Smooth muscle cell (in vitro differentiated cells): ENCODE results near the gene EIF2B1. TPM values are rescaled to one million over a fixed set of nuclear protein-coding genes. Genes with fewer than 3 reads are reported as not detected.
A peak's percentile ranks its signal among the peaks of the same experiment; 100 is the strongest.

Source experiments
- DNase-seq: peaks from one replicate; lab custom pipeline; 2025; ENCODE audit not compliant: unreplicated experiment; lab: John Stamatoyannopoulos, UW
- H2AFZ ChIP-seq: fragments of 200-600 bp; sonication (generic); 2 replicates; pipeline ENCODE4 v1.6.0; 2016; ENCODE audit warnings: antibody characterized with exemption, low read depth, mild to moderate bottlenecking
- H3F3A ChIP-seq: fragments of 200-600 bp; sonication (generic); 2 replicates; pipeline ENCODE4 v1.6.0; 2017; ENCODE audit warnings: antibody characterized with exemption, low read depth
- H3K27ac ChIP-seq: fragments of 200-600 bp; sonication (generic); 2 replicates; pipeline ENCODE4 v1.5.1; 2016; ENCODE audit warnings: low read depth, mild to moderate bottlenecking
- H3K27me3 ChIP-seq: fragments of 200-600 bp; sonication (generic); 2 replicates; pipeline ENCODE4 v1.6.1; 2016; ENCODE audit warnings: low read depth, mild to moderate bottlenecking
- H3K36me3 ChIP-seq: fragments of 200-600 bp; sonication (generic); 2 replicates; pipeline ENCODE4 v1.5.1; 2016; ENCODE audit warnings: low read depth
- H3K4me1 ChIP-seq: fragments of 200-600 bp; sonication (generic); 2 replicates; pipeline ENCODE4 v1.5.1; 2016; ENCODE audit warnings: low read depth
- H3K4me2 ChIP-seq: fragments of 200-600 bp; sonication (generic); 2 replicates; pipeline ENCODE4 v1.6.0; 2016; ENCODE audit warnings: mild to moderate bottlenecking
- H3K4me3 ChIP-seq: fragments of 200-600 bp; sonication (generic); 2 replicates; pipeline ENCODE4 v1.5.1; 2016; ENCODE audit warnings: mild to moderate bottlenecking
- H3K79me2 ChIP-seq: fragments of 200-600 bp; sonication (generic); 2 replicates; pipeline ENCODE4 v1.6.0; 2016; ENCODE audit warnings: low read depth, mild to moderate bottlenecking
- H3K9ac ChIP-seq: fragments of 200-600 bp; sonication (generic); 2 replicates; pipeline ENCODE4 v1.6.0; 2016; ENCODE audit warnings: low read depth
- H3K9me3 ChIP-seq: fragments of 200-600 bp; sonication (generic); replicated peaks from 2 replicates; pipeline ENCODE4 v1.5.1; 2016; ENCODE audit warnings: low read depth
- H4K20me1 ChIP-seq: fragments of 200-600 bp; sonication (generic); 2 replicates; pipeline ENCODE4 v1.6.0; 2016; ENCODE audit warnings: low read depth
- WGBS: methylation state at CpG from one replicate; pipeline ENCODE4 v1.1.7; 2016; ENCODE audit warnings: low lambda C conversion rate; 5-methylcytosine and 5-hydroxymethylcytosine counted together
- polyA plus RNA-seq: library from polyadenylated mRNA; unstranded; fragments of >200 nt; fragmentation: Nextera tagmentation; extraction: Ambion mirVana; gene quantifications from 2 replicates; pipeline ENCODE4 v1.2.1, GENCODE V29; 2016
- total RNA-seq: library from RNA; depleted of rRNA; stranded (reverse); fragments of >200 nt; gene quantifications from 2 replicates; pipeline ENCODE4 v1.2.3, GENCODE V29; 2014
- TF ChIP-seq, protein P1 (sequence below): fragments of 200-600 bp; sonication (generic); IDR thresholded peaks from 2 replicates; pipeline ENCODE4 v1.5.1; 2017; ENCODE audit warnings: borderline replicate concordance, mild to moderate bottlenecking, antibody characterized with exemption; ENCODE audit not compliant: insufficient read depth, poor library complexity, severe bottlenecking

Gene EIF2B1
- total and polyA plus RNA-seq, 2 experiments from 2014 or later, result 47.0 to 87.4 TPM

DNA sequence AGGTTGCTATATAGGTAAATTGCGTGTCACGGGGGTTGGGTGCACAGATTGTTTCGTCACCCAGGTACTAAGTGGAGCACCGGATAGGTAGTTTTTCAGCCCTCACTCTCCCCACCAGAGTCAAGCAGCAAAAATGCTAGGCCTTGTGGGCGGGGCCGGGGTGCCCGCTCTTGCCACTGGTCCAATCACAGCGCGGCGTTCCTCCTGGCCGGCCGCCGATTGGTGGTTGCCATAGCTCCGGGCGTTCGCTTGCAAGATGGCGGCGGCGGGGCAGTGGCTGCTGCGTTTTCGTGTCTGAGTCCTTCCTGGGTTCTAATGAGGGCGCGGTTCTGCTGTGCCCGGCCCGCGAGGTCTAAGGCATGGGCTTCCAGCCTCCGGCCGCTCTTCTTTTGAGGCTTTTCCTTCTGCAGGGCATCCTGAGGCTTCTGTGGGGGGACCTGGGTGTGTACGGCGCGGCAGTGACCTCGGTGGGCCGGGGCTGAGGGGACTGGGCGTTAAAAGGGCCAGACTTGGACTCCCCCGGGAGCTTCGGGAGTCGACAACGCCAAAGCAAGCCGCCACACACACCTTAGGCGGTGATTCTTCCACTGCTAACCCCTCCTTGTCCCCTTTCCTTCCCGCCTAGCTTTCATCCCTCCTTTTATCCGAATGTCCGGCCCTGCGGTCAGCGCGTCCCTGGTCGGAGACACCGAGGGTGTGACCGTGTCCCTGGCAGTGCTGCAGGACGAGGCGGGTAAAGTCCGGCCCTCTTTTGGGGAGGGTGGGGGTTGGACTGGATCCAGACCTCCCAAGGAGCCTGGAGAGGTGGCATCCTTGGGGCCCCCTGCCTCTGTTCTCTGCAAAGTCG, 37.6 kb upstream of the EIF2B1 start, which contains the start of gene TCTN2:
Gene TCTN2, plus strand, starts transcription at position 232 of the 847 bp plus-strand sequence. Its CDS starts 128 bp downstream, at position 360.
- TF ChIP-seq, protein P1, sequence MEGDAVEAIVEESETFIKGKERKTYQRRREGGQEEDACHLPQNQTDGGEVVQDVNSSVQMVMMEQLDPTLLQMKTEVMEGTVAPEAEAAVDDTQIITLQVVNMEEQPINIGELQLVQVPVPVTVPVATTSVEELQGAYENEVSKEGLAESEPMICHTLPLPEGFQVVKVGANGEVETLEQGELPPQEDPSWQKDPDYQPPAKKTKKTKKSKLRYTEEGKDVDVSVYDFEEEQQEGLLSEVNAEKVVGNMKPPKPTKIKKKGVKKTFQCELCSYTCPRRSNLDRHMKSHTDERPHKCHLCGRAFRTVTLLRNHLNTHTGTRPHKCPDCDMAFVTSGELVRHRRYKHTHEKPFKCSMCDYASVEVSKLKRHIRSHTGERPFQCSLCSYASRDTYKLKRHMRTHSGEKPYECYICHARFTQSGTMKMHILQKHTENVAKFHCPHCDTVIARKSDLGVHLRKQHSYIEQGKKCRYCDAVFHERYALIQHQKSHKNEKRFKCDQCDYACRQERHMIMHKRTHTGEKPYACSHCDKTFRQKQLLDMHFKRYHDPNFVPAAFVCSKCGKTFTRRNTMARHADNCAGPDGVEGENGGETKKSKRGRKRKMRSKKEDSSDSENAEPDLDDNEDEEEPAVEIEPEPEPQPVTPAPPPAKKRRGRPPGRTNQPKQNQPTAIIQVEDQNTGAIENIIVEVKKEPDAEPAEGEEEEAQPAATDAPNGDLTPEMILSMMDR, result no peak
- H2AFZ ChIP-seq, result peak within 1 kb of the TSS; percentile 77
- peaks cover 6% of the 10 kb centered on the region for H3K4me1 ChIP-seq
- H3K27me3 ChIP-seq, result no peaks in the 10 kb centered on the region
- no peaks in the 10 kb centered on the region for H3K79me2 ChIP-seq
- H3K27ac ChIP-seq, result no peak within 1 kb of the TSS
- peak within 1 kb of the TSS; percentile 92 for H3K4me2 ChIP-seq
- peak; percentile 73 for DNase-seq
- H3F3A ChIP-seq, result no peaks in the 10 kb centered on the region
- WGBS, result 5% methylated on average over 53 of the region's 53 CpGs
- H3K9ac ChIP-seq, result peak within 1 kb of the TSS; percentile 53
- no peaks in the 10 kb centered on the region for H3K9me3 ChIP-seq
- peak within 1 kb of the TSS; percentile 63 for H3K4me3 ChIP-seq
- H4K20me1 ChIP-seq, result no peaks in the 10 kb centered on the region
- no peaks in the 10 kb centered on the region for H3K36me3 ChIP-seq

DNA sequence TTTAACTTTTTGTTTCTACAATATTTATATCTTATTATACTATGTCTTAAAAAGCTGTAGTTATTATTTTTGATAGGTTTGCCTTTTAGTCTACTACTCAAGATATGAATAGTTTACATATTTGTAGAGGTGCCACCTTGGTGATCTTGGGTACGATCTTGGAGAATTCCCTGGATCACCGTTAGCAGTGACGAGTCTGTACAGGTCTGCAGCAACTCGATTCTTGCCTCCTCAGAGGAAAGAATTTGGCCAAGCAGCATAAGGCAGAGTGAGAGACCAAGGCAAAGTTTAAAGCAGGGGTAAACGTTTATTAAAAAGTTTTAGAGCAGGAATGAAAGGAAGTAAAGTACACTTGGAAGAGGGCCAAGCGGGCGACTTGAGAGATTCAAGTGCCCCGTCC, 34.3 kb upstream of the EIF2B1 start:
- Histone ChIP-seq H3F3A (no peaks in the 10 kb centered on the region), H3K4me1 (peaks cover 6% of the 10 kb centered on the region), H2AFZ (no peak overlapping the region), H3K27ac (no peak overlapping the region), H3K9me3 (no peaks in the 10 kb centered on the region), H4K20me1 (no peaks in the 10 kb centered on the region), H3K36me3 (no peaks in the 10 kb centered on the region), H3K79me2 (no peaks in the 10 kb centered on the region), H3K9ac (no peak overlapping the region), H3K4me2 (no peak overlapping the region), H3K4me3 (no peak overlapping the region), H3K27me3 (no peaks in the 10 kb centered on the region)
- TF ChIP-seq, protein P1, result no peak
- WGBS, result 82% methylated on average over 8 of the region's 8 CpGs
- DNase-seq, result no peak

DNA sequence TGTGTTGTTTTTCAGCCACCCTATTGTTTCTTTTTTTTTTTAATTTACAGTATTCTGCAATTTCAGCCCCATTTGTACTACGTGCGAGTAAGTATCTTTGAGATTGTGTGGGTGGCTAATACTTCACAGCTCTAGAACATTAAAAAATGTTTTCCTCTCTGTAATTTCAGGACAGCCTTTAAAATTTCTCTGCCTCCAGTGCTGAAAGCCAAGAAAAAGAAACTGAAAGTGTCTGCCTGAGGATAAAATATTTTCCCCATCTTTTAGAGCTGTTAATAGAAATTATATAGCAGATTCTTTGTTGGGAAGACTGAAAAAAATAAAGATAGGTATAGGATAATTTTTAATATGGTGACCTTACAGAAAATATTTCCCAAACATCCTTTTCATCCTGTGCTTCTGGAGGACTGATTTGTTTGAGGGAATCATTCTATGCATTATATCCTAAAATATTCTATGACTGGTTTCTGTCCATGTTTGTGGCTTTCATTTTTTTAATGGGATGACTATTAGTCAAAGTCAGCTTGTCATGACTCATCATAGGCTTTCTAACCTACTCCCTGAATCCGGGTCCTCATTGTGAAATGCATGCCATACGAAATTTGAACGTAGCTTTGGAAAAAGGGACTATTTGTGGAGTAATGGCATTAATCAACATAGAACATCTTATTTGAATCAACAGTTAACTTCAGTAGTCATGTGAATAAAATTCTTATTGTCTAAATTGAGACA, 26.7 kb upstream of the EIF2B1 start:
- Histone ChIP-seq H2AFZ (peak overlapping the region; percentile 15), H3K36me3 (no peaks in the 10 kb centered on the region), H3K27ac (peak overlapping the region; percentile 94), H3F3A (peaks cover 10% of the 10 kb centered on the region), H3K27me3 (no peaks in the 10 kb centered on the region), H3K4me2 (peak overlapping the region; percentile 81), H3K9me3 (no peaks in the 10 kb centered on the region), H3K4me1 (no peaks in the 10 kb centered on the region), H4K20me1 (no peaks in the 10 kb centered on the region), H3K9ac (peak overlapping the region; percentile 63), H3K79me2 (no peaks in the 10 kb centered on the region), H3K4me3 (no peak overlapping the region)
- no peak for DNase-seq
- TF ChIP-seq, protein P1, result no peak
- WGBS, result 46% methylated on average over 5 of the region's 5 CpGs
